Left hindlimb (tissue), 1 donor: Measurements from ENCODE around the gene DTX3L.

Experiments
- DNase-seq: peaks from one replicate; pipeline ENCODE4 v3.0.0-alpha.2; 2018

Gene DTX3L

GRCh38 chr3:122608916-122609315, 44.8 kb downstream of the DTX3L start:
- no peak for DNase-seq

- DNase-seq: no peak
Observed at GRCh38 chr3:122609798-122610559, 45.8 kb downstream of the DTX3L start.

GRCh38 chr3:122612696-122613095, 48.6 kb downstream of the DTX3L start:
- no peak for DNase-seq

GRCh38 chr3:122615303-122615702, 51.2 kb downstream of the DTX3L start:
- DNase-seq: no peak

- no peak for DNase-seq
Observed at GRCh38 chr3:122618614-122619013, 54.5 kb downstream of the DTX3L start.

GRCh38 chr3:122619040-122619439, 54.9 kb downstream of the DTX3L start:
- no peak for DNase-seq

GRCh38 chr3:122620399-122620798, 56.3 kb downstream of the DTX3L start:
- DNase-seq: no peak

GRCh38 chr3:122621112-122621511, 57.0 kb downstream of the DTX3L start:
- DNase-seq: no peak

- no peak for DNase-seq
Observed at GRCh38 chr3:122623031-122623829, 59.1 kb downstream of the DTX3L start.
